Lung microvascular endothelial cell (primary cell): ENCODE data around the gene RPA1. TPM values are rescaled to one million over a fixed set of nuclear protein-coding genes. Genes with fewer than 3 reads are reported as not detected.
"Not testable (repeated sequence)": the region's sequence is repeated elsewhere in the genome, so short reads cannot be mapped to it uniquely, and the experiment has no call there.

ENCODE experiments used
- DNase-seq, 2 donors: peaks; one replicate each; pipeline versions ENCODE4 v3.0.0 to v3.0.0-alpha.2; 2010; ENCODE audit warnings: low read depth in 2 of 2
- total RNA-seq: library from RNA; depleted of rRNA; stranded (reverse); fragments of >200 nt; gene quantifications from 2 replicates; pipeline ENCODE4 v1.2.1, GENCODE V29; 2014

RPA1 gene
- total RNA-seq, 1 donor from 2014 or later = 18.3 TPM

DNA sequence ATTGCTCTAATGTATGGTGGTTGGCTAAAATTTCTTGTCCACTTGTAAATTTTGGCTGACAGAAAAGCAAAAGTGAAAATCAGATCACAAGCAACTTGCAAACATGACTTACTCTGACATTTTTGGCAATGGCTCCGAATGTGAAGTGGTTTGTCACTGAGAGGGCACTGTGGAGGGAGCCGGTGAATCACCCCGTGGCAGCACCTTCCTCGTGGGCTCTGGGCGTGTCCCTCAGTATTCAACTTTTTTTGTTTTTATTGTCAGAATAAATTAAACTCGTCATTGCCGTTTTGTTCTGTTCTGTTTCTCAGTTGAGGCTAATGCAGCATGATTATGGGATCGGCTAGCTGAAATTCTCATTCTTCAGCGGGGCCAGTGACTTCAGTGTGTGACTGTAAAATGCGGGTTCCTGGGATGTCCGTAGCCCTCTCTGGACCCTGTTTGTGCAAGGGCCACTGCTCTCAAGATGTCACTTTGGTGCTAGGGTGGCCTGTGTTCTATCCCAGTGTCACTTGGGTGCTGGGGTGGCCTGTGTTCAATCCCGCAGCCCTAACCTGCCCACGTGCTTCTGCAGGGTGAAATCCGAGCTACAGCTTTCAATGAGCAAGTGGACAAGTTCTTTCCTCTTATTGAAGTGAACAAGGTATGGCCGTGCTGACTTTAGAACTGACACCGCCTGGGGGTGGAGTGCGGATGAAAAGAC, 48.8 kb downstream of the RPA1 start:
- DNase-seq = peak in 1 of 2 donors; percentile 56

DNA sequence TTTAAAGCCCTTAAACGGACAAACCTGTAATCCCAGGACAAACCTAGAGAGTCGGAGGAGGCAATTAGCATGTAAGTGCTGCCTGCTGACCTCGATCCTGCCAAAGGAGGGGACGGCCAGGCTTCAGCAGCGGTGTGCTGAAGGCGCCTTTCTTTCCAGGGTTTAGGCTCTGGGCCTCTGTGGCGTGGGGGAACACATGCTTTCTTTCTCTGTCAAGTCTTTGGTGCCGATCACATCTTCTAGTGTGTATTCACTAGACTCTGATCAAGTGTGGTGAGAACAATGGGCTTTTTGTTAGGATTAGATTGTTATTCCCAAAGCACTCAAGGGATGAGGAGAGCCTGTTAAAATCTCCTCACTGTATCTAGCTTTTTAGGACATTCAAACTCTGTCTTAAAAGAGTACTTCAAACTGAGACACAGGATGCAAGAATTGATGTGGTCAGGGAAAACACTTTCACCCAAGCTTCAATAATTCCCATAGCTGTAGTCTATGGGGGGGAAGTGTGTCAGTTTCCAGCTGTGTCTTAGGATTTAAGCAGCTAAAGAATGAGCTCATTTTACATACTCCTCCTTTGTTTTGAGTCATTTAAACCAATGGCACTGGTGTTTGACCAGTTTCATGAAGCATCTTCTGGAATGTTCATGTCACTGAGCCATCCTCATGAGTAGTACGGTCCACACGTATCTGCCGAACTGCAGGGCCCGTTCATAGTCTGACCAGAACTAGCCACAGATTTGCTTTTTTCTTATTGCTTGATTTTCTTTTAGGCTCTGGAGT, 51.2 kb downstream of the RPA1 start:
- no peak for DNase-seq

DNA sequence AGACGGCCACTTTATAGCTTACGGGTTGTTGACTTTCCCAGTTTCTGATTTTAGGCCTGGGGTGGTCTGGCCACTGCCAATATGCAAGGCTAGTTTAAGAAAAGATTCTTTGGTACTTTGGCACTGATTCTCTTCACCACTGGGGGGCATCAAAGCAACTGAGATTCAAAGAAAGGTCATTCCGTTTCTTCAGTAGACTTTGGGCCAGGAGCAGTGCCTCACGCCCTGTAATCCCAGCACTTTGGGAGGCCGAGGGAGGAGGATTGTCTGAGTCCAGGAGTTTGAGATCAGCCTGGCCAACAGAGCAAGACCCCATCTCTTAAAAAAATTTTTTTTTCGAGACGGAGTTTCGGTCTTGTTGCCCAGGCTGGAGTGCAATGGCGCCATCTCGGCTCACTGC, 53.0 kb downstream of the RPA1 start:
- DNase-seq = peak; percentile 47 to 56

DNA sequence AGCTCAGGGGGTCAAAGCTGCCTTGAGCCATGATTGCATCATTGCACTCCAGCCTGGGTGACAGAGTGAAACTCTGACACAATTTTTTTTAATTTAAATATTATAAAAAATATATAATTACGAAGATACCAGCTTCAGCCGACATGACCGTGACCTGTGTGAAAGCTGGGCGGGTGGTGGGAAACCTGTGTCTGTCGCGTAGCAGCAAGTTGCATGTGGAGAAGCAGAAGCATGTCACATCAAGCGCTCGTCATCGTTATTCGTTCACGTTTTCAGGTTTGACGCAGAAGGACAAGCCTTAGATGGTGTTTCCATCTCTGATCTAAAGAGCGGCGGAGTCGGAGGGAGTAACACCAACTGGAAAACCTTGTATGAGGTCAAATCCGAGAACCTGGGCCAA, 53.7 kb downstream of the RPA1 start:
- no peak for DNase-seq

DNA sequence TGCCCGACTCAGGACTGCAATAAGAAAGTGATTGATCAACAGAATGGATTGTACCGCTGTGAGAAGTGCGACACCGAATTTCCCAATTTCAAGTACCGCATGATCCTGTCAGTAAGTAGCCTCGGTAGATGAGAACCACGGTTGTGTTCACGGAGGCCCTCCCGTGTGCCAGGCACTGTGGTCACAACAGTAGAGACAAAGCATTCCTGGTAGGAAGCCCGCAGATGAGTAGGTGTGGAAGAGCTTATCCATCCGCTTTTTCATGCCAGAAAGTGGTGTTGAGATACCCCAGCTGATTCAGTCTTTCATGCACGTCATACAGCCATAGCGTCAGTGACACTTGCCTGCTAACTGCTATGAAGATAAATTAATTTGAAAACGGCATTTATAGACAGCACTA, 58.9 kb downstream of the RPA1 start:
- DNase-seq = no peak

DNA sequence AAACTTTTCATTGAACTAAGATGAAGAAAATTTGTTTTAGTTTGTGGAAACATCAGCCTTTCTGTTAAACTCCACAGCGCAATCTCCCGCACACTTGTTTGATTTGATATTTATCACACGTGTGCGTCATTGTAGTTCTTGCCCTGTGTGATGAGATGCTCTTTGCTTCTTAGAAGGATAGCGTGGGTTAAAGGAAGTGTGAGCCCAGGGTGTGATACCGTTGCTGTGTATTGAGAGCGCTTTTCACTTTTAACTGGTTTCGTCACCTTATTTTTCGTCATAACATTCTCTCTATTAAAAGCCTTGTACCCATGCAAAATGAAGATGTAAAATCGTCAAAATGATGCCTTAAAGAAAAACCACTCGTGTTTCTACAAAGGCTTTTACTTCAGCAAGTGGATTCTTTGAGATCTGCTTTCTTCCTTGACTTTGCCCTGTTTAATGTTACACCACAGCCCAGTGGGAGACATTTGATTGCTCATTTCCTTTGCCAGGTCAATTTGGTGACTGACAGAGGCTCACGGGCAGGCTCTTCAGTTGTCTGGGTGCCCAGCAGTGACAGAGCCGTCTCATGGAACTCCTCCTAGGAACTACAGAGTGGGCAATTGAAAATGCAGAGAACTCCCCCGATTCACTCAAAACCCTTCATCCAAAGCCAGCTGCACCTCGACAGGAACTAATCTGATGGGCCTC, 61.1 kb downstream of the RPA1 start:
- no peak for DNase-seq

DNA sequence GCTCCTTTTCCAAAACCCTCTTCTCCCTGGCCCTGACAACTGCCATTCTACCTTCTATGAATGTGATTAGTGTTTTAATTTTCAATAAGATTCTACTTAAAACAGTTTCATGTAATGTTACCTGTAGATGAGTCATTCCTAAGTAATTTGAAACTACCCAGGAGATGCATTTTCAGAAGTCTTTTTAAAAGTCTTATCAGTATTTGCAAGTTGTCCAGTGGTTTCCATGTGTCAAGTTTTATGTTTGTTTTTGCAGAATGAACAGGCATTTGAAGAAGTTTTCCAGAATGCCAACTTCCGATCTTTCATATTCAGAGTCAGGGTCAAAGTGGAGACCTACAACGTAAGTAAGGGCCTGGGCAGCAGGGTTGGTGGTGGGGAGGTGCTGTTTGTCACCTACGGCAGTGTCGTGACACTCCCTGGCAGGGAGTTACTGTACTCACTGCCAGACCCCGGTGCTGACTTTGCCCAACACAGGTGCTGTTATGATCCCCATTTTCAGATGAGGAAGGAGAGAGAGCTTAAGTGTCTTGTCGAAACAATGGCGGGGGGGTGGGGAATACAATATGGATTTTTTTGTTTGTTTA, 65.0 kb downstream of the RPA1 start:
- no peak for DNase-seq

DNA sequence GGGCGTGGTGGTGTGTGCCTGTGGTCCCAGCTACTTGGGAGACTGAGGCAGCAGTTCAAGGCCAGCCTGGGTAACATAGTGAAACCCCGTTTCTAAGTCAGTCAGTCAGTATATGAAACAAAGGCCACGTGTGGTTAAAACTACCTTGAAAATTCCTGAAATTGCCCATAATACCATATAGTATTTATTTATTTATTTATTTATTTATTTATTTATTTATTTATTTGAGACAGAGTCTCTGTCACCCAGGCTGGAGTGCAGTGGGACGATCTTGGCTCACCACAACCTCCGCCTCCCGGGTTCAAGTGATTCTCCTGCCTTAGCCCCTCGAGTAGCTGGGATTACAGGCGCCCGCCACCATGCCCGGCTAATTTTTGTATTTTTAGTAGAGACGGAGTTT, 65.7 kb downstream of the RPA1 start:
- DNase-seq = not testable (repeated sequence)

DNA sequence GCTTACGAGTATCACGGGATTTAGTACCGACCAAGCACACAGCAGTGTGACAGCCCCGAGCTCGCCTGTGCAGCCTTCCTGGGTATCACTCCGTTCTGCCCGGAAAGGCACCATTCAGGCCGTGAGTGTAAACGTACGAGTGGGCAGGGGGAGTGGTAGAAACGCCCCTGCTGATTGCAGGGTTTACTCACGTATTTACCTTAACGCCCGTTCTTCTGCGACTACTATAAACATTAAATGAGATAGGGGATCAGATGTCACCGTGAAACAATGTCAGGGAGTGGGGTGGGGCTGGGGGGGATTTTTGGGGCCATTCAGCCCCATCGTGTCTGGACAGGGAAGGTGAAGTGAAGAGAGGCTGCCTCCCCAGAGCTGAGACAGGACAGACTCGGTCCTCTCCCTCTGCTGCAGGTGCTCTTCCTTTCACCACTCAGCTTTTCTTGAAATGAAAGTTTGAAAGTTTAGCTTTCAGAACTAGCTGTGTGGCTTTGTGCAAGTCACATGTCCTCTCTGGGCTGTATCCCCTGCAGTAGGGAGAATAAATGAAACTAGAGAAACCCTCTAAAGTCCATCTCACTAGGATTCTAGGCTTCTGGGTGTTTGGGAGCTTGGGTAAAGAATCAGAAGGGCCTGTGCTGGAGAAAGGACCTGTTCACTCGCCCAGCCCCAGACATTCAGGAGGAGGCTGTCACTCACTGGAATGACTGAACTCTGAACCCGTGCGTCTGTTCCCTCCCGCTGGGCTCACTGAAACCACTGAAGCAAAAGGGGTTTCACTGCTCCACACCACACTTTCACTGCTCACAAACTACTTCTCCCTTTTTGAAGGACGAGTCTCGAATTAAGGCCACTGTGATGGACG, 66.7 kb downstream of the RPA1 start:
- DNase-seq = no peak

DNA sequence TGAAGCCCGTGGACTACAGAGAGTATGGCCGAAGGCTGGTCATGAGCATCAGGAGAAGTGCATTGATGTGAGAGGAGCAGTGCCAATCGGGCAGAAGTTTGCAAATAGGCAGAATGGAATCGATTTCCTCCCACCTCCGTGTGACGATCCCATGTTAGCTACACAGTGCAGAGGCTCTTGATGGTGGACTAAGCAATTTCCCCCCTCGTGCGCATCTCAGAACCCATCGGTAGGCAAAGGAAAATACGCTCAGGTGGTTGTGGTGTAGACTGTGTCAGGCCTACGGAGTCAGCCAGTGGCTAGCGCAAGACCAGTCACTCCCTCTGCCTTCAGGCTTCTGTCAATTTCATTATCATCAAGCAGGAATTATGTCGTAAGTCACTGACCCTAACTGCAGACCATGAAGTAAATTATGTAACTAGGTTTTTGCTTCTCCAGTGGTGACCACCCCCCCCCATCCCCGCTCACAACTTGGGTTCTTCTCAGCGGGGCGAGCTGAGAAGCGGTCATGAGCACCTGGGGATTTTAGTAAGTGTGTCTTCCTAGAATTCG, 67.4 kb downstream of the RPA1 start:
- no peak for DNase-seq

DNA sequence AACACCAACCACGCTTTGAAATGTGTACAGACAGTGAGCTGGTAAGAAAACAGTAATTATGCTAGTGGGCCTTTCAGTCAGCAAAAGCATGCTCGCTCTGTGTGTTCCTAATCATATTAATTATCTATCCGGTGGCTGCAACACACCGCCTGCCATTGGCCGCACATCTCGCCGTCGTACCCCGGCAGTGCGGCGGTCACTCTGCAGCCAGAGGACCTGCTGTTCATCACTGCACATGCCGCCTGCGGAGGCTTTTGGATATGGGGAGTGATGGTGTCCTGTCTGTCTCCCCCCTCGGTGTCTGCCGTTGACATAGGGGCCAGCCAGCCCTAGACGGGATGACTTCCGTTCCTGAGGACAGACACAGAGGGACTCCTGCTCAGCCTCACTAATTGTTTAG, 68.5 kb downstream of the RPA1 start:
- no peak for DNase-seq

DNA sequence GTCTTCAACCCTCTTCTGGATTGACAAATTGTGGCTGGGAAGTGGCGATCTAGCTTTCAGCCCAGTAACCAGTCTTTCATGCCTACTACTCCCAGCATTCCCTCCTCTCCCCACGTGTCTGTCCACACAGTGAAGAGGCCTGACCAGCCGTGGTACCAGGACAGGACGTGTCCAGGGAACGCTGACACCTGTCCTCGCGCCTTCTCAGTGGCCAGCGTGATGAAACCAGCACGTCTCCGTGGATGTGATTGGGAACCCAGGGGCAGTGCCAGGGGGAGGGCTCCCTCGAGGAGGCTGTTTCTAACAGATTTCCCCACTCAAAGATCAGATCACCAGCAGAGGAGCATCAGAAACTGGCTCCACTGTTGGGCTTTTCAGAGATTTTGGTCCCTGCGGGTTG, 69.1 kb downstream of the RPA1 start:
- no peak for DNase-seq

DNA sequence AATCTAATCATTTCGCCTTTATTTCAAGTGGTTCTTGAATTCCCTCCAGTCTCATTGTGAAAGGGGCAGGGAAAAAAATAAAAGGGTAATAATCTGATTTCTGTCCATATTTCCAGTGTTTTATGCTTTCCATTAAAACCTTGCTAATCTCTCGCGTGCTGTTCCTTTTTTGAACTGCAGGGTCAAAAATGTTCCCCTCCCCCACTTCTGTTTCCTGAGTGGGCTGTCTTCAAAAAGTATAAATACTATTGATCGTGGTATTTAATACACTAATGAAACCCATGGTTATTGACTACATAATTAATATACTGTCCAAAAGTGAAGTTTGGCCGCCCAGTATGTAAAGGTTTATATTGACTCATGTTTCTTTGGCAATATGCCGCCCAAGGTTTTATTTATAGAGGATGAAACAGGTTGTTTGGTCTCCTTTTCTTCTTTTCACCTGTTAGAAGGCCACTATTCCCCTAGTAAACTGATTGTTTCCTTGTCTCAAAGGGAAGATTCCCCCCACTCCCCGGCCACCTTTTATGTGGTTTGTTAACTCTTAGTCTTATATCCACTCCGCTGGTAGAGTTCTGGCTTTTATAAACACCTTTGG, 69.7 kb downstream of the RPA1 start:
- no peak for DNase-seq

DNA sequence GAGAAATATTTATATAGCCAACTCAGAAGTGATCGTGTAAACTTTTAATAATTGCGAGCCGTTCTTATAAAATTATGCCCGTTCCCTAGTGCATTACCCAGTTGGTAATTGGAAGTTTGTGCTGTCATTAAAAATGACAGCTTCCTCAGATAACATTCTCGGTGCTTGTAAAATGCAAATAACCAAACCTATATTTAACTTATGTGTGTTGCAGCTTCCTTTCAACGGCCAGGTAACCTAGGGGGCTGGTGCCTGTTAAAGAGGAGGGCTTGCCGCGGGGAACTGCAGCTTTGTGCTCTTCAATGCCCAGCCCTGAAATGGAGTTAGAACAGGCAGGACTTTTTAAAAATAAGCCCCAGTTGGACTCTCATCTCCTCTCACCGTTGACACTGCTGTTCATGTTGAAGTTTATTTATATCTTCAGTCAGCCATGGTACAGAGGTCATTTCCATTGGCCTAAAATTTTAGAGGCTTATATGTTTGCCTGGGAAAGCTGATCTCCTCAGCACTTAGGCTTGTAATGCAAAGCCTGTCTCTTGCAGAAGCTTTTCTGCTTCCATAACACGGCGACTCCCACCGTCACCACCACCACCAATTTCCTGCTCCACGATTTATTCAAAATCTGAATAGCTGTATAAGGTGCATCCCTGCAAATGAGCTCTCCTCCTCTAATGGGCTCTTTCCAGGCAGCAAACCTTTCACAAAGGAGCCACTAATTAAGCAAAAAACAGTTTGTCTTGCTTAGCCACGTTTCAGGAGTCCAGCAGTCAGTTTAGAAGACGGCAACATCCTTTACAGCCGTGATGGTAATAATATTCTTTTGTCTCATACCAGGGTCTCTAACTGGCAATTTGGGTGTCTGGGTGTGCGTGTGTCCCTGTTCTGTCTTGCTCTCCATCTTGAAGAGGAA, 74.7 kb downstream of the RPA1 start:
- DNase-seq = no peak

DNA sequence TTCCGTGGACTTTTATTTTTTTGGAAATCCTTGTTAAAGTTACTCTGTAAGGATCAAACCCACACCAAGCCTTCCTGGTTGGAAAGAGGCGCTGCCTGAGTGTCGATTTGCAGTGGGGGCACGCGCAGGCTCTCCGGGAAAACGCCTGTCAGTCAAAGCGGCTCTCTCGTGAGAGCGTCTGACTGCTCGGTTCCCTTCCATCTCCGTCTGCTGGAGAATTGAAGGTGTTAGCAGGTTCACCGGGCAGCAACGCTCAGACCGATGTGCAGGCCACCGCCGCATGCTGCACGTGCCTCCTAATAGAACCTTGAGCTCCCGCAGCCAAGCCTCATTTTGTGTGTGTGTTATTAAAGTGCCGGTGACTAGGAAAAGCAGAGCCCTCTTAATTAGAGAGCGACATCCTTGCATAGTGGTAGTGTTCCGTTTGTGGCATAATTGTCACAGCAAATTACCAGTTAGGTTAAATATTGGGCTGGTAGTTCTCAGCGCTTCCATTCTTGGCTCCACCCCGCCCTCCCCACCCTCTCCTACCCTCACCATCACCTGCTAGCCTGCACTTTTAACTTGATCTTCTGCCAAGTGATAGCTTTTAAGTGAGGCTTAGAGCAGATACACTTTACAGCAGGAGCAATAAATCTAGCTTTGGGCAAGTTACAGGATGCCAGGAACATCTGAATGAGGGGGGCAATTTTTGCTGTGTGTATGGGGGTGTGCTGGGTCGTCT, 75.5 kb downstream of the RPA1 start:
- DNase-seq = no peak

DNA sequence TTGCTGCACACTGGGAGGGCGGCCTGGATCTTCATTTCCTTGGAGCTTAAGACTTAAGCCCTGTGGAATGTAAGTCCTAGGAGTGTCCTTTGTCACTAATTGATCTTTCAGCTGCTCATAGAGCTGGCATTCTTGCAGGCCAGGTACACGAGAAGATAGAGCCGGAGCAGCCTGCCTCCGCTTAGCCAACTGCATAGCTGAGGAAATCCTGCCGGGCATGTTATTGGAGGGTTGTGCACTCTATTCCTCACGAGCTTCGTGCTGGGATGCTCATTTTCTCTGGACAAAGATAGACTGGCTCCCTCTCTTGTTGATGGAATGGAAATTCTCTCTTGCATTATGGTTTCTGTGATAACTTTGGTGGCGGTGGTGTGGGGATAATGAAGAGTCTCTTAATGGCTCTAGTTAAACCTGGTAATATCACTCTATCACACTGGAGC, 76.9 kb downstream of the RPA1 start:
- DNase-seq = no peak

DNA sequence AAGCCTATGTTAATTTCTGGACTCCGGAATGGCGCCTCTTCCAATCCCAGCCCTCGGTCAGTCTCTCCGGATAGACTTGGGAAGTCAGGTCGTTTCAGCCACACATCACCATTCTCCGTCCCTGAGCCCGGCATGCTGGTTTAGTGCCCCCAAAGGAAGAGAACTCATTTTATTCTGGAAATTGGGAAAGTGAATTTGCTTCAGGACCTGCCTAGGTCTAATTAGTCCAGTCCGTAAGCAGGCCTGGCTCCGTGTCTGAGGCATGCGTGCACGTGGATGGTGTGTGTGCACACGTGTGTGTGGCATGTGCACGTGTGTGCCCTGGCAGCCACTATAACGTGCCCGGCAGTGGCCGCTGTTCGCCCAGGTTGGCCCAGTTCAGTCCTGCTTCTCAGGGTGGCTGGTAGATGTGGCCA, 77.4 kb downstream of the RPA1 start:
- DNase-seq = no peak

DNA sequence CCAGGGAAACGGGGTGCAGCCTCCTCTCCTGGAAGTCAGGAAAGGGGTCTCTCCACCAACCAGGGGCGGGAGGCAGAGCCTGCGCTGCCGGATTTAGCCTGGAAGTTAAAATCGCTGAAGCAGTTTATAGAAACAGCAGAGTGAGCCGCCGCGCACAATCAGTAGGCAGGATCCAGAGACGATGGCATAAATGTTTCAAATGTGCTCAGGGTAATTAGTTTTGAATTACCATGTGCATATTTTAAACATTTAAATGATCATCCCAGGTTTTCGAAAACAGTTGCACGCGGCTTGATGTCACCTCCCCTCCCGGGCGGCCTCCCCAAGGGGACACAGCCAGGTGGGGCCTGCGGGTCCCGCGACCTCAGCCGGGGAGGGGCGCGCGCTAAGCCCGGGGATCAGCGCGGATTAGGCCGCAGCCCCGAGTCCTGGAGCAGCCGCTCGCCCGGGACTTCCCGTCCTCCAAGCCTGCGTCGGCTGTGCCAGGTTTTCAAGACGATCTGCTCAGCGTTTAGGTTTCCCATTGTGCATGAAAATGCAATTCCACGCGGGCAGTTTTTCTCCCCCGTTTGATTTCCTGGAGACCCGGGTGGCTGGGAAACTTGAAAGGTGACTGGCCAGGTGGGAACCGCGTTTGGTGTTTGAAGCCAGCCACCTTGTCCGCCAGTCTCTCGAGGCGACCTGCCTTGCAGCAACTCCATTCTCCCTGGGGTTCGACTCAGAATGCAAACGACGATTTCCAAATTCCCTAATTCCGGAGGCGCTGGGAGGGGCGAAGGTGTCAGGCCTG, 78.3 kb downstream of the RPA1 start:
- peak in 1 of 2 donors; percentile 54 for DNase-seq
